ENCODE results near the gene UNC80.

UNC80 gene

DNA sequence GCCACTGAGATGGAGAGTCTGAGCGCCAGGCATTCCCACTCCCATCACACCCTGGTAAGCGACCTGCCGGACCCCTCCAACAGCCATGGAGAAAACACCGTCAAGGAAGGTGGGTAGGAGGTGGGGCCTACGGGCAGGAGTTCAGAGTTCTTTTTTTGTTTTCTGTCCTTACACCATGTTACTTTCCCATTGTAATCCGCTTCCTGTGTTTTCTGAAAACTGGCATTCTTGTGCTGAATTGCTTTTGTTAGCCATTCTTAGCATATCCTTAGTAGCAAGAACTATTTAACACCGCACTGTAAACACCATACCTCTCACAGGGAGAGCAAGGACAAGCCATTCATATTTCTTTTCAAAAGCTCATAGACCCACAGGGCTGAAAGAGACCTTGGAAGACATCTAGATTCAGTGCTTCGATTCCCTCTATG, 46.2 kb downstream of the UNC80 start:
- no peaks in the 10 kb centered on the region for H3K9me3 ChIP-seq (ENCODE audit: control insufficient read depth, low read length)
- no peaks in the 10 kb centered on the region for H3K27me3 ChIP-seq (replicated peaks; ENCODE audit: control insufficient read depth, insufficient read depth, low read length)
- DNase-seq (ENCODE audit: low read depth), result no peak
- no peak overlapping the region for H3K9ac ChIP-seq (ENCODE audit: low read length)
- no peaks in the 10 kb centered on the region for H3K4me1 ChIP-seq (ENCODE audit: control insufficient read depth, insufficient read depth, low read length)
- H3K36me3 ChIP-seq (ENCODE audit: control insufficient read depth, insufficient read depth, low read length, severe bottlenecking), result no peaks in the 10 kb centered on the region
- no peak overlapping the region for H3K4me3 ChIP-seq (ENCODE audit: low read length)

DNA sequence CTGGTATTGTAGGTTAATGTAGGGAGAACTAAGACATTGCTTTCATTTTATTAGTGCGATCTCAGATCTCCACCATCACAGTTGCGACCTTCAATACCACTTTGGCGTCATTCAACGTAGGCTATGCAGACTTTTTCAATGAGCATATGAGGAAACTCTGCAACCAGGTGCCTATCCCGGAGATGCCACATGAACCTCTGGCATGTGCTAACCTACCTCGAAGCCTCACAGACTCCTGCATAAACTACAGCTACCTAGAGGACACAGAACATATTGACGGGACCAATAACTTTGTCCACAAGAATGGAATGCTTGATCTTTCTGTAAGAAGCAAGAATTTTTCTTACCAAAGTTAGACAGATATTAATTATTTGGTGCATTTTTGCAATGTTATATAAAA, 47.3 kb downstream of the UNC80 start:
- DNase-seq (ENCODE audit: low read depth), result no peak
- H3K4me1 ChIP-seq (ENCODE audit: control insufficient read depth, insufficient read depth, low read length), result no peaks in the 10 kb centered on the region
- no peak overlapping the region for H3K9ac ChIP-seq (ENCODE audit: low read length)
- H3K36me3 ChIP-seq (ENCODE audit: control insufficient read depth, insufficient read depth, low read length, severe bottlenecking), result no peaks in the 10 kb centered on the region
- no peaks in the 10 kb centered on the region for H3K9me3 ChIP-seq (ENCODE audit: control insufficient read depth, low read length)
- no peak overlapping the region for H3K4me3 ChIP-seq (ENCODE audit: low read length)
- H3K27me3 ChIP-seq (replicated peaks; ENCODE audit: control insufficient read depth, insufficient read depth, low read length), result no peaks in the 10 kb centered on the region

DNA sequence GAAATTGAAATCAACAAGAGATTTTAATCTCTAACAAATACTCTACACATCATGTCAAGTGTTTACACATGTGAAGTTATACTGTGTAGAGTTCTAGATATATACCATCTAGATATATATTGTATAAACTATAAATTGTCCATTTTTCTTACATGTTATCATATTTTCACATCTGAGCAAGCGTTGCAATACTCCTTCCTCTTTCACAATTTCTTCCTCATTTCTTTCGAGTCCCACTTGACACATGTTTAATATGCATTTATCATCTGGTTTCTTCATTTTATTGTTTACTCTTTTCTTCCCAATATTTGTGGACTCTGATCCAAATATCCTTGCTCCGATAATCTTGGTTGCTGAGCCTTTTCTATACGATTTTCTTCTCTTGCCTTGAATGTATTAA, 50.2 kb downstream of the UNC80 start:
- Histone ChIP-seq H3K4me1 (ENCODE audit: control insufficient read depth, insufficient read depth, low read length) (no peaks in the 10 kb centered on the region), H3K36me3 (ENCODE audit: control insufficient read depth, insufficient read depth, low read length, severe bottlenecking) (no peaks in the 10 kb centered on the region), H3K9me3 (ENCODE audit: control insufficient read depth, low read length) (no peaks in the 10 kb centered on the region), H3K9ac (ENCODE audit: low read length) (no peak overlapping the region), H3K27me3 (replicated peaks; ENCODE audit: control insufficient read depth, insufficient read depth, low read length) (no peaks in the 10 kb centered on the region), H3K4me3 (ENCODE audit: low read length) (no peak overlapping the region)
- no peak for DNase-seq (ENCODE audit: low read depth)

DNA sequence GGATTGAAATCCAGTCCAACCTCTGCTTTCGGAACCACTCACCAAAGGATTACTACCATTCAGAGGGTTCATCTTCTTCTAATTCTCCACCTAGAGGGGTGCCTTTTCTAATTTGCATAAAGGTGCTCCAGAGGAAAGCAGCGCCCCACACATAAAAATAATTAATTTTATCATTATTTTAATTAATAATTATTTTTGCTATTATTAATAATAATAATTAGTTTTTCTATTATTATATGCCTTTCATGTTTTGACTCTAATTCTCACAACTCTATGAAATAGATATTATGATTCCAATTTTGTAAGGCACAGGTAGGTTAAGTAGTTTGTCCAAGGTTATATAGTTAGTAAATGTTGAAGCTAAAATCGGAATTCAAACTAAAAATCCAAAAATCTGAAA, 51.9 kb downstream of the UNC80 start:
- DNase-seq (ENCODE audit: low read depth), result no peak
- Histone ChIP-seq H3K36me3 (ENCODE audit: control insufficient read depth, insufficient read depth, low read length, severe bottlenecking) (no peaks in the 10 kb centered on the region), H3K9me3 (ENCODE audit: control insufficient read depth, low read length) (no peaks in the 10 kb centered on the region), H3K4me3 (ENCODE audit: low read length) (no peak overlapping the region), H3K9ac (ENCODE audit: low read length) (no peak overlapping the region), H3K27me3 (replicated peaks; ENCODE audit: control insufficient read depth, insufficient read depth, low read length) (no peaks in the 10 kb centered on the region), H3K4me1 (ENCODE audit: control insufficient read depth, insufficient read depth, low read length) (no peaks in the 10 kb centered on the region)

DNA sequence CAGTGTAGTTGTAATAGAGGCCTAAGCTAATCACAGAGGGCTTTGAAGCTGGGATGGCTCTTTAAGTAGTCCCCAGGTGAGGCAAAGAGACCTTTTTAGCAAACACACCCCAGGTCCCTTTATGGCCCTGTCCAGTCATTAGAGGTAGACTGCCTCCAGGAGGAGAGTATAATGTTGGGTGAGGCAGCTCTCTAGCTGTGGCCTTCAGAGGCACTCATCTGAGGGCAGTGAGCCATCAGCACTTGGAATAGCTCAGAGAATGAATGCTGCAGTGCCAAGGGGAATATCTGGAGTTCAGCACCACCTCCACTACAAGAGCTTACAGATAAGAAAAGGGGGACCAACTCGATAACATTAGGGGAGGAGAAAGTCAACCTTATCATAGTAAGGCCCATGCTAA, 52.8 kb downstream of the UNC80 start:
- DNase-seq (ENCODE audit: low read depth), result no peak
- Histone ChIP-seq H3K27me3 (replicated peaks; ENCODE audit: control insufficient read depth, insufficient read depth, low read length) (no peaks in the 10 kb centered on the region), H3K4me3 (ENCODE audit: low read length) (no peak overlapping the region), H3K9ac (ENCODE audit: low read length) (no peak overlapping the region), H3K4me1 (ENCODE audit: control insufficient read depth, insufficient read depth, low read length) (no peaks in the 10 kb centered on the region), H3K9me3 (ENCODE audit: control insufficient read depth, low read length) (no peaks in the 10 kb centered on the region), H3K36me3 (ENCODE audit: control insufficient read depth, insufficient read depth, low read length, severe bottlenecking) (no peaks in the 10 kb centered on the region)

DNA sequence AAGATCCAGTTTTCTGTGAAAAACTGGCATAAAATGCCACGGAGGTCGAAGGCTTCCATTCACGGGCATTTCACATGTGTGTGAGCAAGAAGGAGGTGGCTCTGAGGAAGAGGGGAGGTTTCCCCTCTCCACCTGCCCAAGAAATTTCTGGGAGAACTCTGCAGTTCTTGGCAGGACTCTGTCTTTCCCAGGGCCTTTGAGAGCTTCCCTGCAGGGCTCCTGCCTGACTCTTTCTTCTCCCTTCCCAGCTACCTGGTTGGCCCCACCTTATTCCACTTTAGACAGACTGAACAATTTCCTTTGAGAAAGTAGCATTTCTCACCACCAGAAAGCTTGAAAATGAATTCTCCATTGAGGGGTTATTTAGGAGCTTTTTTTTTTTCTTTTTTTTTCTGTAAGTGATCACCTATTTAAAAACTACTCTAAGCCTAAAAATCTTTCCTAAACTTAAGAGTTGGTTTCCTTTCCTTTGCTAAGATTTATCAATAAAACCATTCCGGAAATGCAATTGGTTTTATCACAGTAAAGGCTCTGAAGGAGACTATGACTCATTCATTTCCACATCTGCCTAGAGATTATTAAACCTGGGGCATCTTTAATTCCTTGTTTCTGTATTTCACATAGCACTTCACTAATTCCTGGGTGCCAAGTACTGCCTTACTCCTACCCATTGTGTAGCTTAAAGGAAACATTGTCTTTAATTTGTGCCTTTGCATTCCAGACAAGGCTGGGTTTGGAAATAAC, 59.3 kb downstream of the UNC80 start:
- H3K27me3 ChIP-seq (replicated peaks; ENCODE audit: control insufficient read depth, insufficient read depth, low read length), result no peaks in the 10 kb centered on the region
- H3K9ac ChIP-seq (ENCODE audit: low read length), result no peak overlapping the region
- H3K4me3 ChIP-seq (ENCODE audit: low read length), result no peak overlapping the region
- no peaks in the 10 kb centered on the region for H3K4me1 ChIP-seq (ENCODE audit: control insufficient read depth, insufficient read depth, low read length)
- no peaks in the 10 kb centered on the region for H3K9me3 ChIP-seq (ENCODE audit: control insufficient read depth, low read length)
- H3K36me3 ChIP-seq (ENCODE audit: control insufficient read depth, insufficient read depth, low read length, severe bottlenecking), result no peaks in the 10 kb centered on the region
- no peak for DNase-seq (ENCODE audit: low read depth)

DNA sequence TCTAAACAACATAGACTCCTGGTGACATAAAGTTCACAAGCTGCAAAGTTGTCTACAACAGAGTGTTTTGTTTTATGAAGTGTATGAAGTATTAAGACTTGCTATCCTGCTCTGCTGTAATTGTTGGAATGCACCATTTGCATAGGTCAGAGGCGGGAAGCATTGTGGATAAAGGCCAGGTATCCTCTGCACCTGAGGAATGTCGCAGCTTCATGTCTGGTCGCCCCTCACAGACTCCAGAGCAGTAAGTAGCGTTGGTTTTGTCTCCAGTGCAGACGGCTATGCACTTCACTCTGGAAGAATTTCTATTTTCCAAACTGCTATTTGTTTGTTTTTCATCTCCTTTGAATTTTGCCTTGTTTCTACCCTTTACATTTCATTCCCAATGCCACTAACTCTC, 63.1 kb downstream of the UNC80 start:
- Histone ChIP-seq H3K4me1 (ENCODE audit: control insufficient read depth, insufficient read depth, low read length) (no peaks in the 10 kb centered on the region), H3K36me3 (ENCODE audit: control insufficient read depth, insufficient read depth, low read length, severe bottlenecking) (no peaks in the 10 kb centered on the region), H3K9me3 (ENCODE audit: control insufficient read depth, low read length) (no peaks in the 10 kb centered on the region), H3K27me3 (replicated peaks; ENCODE audit: control insufficient read depth, insufficient read depth, low read length) (no peaks in the 10 kb centered on the region), H3K9ac (ENCODE audit: low read length) (no peak overlapping the region), H3K4me3 (ENCODE audit: low read length) (no peak overlapping the region)
- DNase-seq (ENCODE audit: low read depth), result no peak

DNA sequence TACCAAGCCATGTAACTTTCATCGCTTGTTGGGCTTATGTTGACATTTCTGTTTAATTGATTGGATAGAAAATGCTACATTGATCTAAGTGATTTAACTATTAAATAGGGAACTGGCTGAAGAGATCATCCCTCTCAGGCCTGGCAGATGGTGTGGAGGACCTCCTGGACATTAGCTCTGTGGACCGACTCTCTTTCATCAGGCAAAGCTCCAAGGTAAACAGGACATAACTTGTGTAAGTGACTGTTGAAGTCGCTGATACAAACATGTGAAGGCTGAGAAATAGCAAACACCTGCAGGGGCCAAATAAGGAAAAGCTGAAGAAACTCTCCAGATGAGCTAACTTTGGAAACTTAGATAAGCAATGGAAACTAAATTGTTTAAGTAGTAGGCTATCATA, 68.8 kb downstream of the UNC80 start:
- DNase-seq (ENCODE audit: low read depth), result no peak
- Histone ChIP-seq H3K27me3 (replicated peaks; ENCODE audit: control insufficient read depth, insufficient read depth, low read length) (no peaks in the 10 kb centered on the region), H3K9ac (ENCODE audit: low read length) (no peak overlapping the region), H3K9me3 (ENCODE audit: control insufficient read depth, low read length) (no peaks in the 10 kb centered on the region), H3K36me3 (ENCODE audit: control insufficient read depth, insufficient read depth, low read length, severe bottlenecking) (no peaks in the 10 kb centered on the region), H3K4me3 (ENCODE audit: low read length) (no peak overlapping the region), H3K4me1 (ENCODE audit: control insufficient read depth, insufficient read depth, low read length) (no peaks in the 10 kb centered on the region)

DNA sequence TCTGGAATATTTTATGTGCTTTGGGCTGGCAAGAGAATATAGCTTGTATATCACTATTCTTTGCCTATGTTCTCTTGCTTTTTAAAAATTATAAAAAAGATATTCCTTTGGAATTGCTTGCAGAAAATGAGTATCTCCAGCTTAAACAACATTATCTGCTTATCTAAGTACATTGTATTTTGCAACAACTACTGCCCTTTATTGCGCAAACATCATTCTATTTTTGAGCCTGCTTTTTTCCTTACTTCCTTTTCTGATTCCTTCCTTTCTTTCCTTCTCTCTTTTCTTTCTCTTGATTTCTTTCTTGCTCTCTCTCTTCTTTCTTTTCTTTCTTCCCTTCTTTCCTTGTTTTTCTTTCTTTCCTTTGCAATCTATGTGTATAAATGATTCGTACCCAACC, 74.0 kb downstream of the UNC80 start:
- Histone ChIP-seq H3K9ac (ENCODE audit: low read length) (no peak overlapping the region), H3K9me3 (ENCODE audit: control insufficient read depth, low read length) (no peaks in the 10 kb centered on the region)
- DNase-seq (ENCODE audit: low read depth), result peak; percentile 22

DNA sequence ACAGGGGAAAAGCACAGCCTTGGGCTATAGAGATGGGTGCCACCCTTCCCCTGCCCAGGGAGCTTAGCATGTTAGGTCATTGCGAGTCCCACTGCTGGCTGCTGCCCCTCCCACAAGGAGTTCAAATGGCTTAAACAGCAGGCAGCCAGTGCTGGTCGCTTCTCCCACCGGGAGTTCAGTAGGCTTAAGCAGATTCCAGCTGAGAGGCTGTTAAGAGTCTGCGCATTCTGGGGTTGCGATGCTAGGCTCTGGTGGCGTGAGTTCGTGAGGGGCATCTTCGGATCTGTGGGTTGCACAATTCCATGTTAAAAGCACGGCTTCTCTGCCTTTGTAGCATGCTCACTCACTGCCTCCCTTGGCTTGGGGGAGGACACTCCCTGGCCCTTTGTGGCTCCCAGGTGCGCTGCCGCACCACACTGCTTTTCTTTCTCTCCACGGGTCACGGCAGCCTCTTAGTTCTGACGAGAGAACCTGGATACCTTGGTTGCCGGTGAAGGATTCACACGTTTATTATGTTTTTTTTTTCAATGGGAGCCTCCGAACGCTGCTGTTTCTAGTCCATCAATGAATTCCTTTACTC, 93.2 kb downstream of the UNC80 start:
- Histone ChIP-seq H3K4me1 (ENCODE audit: control insufficient read depth, insufficient read depth, low read length) (no peaks in the 10 kb centered on the region), H3K27me3 (replicated peaks; ENCODE audit: control insufficient read depth, insufficient read depth, low read length) (no peaks in the 10 kb centered on the region), H3K9me3 (ENCODE audit: control insufficient read depth, low read length) (no peaks in the 10 kb centered on the region), H3K36me3 (ENCODE audit: control insufficient read depth, insufficient read depth, low read length, severe bottlenecking) (no peaks in the 10 kb centered on the region), H3K9ac (ENCODE audit: low read length) (no peak overlapping the region), H3K4me3 (ENCODE audit: low read length) (no peak overlapping the region)
- no peak for DNase-seq (ENCODE audit: low read depth)

More for the DNA sequence above, 74.0 kb downstream of the UNC80 start:
- Histone ChIP-seq H3K4me1 (ENCODE audit: control insufficient read depth, insufficient read depth, low read length) (no peaks in the 10 kb centered on the region), H3K4me3 (ENCODE audit: low read length) (no peak overlapping the region), H3K27me3 (replicated peaks; ENCODE audit: control insufficient read depth, insufficient read depth, low read length) (no peaks in the 10 kb centered on the region), H3K36me3 (ENCODE audit: control insufficient read depth, insufficient read depth, low read length, severe bottlenecking) (no peaks in the 10 kb centered on the region)

DNA sequence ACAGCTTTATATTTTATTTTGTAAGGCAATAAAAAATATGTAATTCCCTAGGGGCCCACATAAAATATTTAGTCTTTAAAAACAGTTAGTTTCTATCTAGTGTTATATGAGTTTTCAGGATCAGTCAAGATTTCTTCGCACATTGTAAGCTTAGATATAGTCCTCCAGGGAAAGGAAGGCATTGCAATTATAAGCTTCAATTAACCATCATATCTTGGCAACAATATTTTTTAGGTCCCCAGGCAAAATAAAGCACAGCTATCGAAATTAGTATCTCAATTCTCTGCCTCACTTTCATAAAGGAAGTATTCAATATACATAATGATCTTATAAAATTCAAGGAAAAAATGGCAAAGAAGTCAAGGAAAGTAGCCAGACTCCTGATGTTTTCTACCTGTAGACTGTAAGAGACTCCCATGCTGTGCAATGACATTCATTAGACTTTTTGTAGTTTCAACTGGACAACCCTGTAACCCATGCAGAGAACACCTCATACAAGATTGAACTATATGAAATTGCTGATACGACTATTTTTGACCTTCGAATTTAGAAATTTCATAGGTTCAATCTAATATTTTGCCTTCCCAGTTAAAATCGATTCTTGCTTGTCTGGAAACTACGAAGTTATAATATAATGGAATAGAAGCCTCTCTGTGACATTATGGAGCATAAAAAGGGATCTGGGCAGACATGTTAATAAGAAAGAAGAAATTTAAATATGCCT, 96.8 kb downstream of the UNC80 start:
- Histone ChIP-seq H3K4me1 (ENCODE audit: control insufficient read depth, insufficient read depth, low read length) (no peaks in the 10 kb centered on the region), H3K36me3 (ENCODE audit: control insufficient read depth, insufficient read depth, low read length, severe bottlenecking) (no peaks in the 10 kb centered on the region), H3K4me3 (ENCODE audit: low read length) (no peak overlapping the region), H3K27me3 (replicated peaks; ENCODE audit: control insufficient read depth, insufficient read depth, low read length) (no peaks in the 10 kb centered on the region), H3K9ac (ENCODE audit: low read length) (no peak overlapping the region), H3K9me3 (ENCODE audit: control insufficient read depth, low read length) (no peaks in the 10 kb centered on the region)
- no peak for DNase-seq (ENCODE audit: low read depth)
